WTC11 (cell line): ENCODE measurements around the gene KAT8. TPM values are rescaled to one million over a fixed set of nuclear protein-coding genes. Genes with fewer than 3 reads are reported as not detected.
A peak's percentile ranks its signal among the peaks of the same experiment; 100 is the strongest.

Experiments
- ATAC-seq: fragments of 200-7000 bp; cut with Tn5 transposase; 2 replicates; pipeline ENCODE4 v1.10.0; 2021; ENCODE audit warnings: mild to moderate bottlenecking, moderate library complexity
- Bru-seq: library from RNA; stranded (reverse); fragments of 400-500 nt; gene quantifications from one replicate; lab custom pipeline; 2021; lab: Mats Ljungman, UMichigan
- CTCF ChIA-PET: fragments of 300-600 bp; sonication (Branson Sonifier 250); formaldehyde crosslinking; loops from one replicate; lab custom pipeline; 2021; ENCODE audit warnings: antibody characterized with exemption; lab: Charles Lee
- POLR2A ChIA-PET: fragments of 350-600 bp; sonication (Branson Sonifier 250); formaldehyde crosslinking; loops from one replicate; lab custom pipeline; 2021; ENCODE audit warnings: antibody characterized with exemption; lab: Charles Lee
- DNase-seq: peaks from one replicate; pipeline ENCODE4 v3.0.0; 2021; ENCODE audit warnings: low spot score
- H3K27ac Mint-ChIP-seq: 2 replicates; pipeline ENCODE4 v1.8.0; 2021; ENCODE audit warnings: mixed read lengths
- H3K27me3 Mint-ChIP-seq: 2 replicates; pipeline ENCODE4 v1.8.0; 2021; ENCODE audit warnings: low read depth, mild to moderate bottlenecking, moderate library complexity, mixed read lengths
- H3K36me3 Mint-ChIP-seq: 2 replicates; pipeline ENCODE4 v1.8.0; 2021; ENCODE audit warnings: mixed read lengths
- H3K4me1 Mint-ChIP-seq: 2 replicates; pipeline ENCODE4 v1.8.0; 2022; ENCODE audit warnings: mixed read lengths
- H3K4me3 Mint-ChIP-seq: 2 replicates; pipeline ENCODE4 v1.8.0; 2021; ENCODE audit warnings: mild to moderate bottlenecking, moderate library complexity, mixed read lengths
- H3K9me3 Mint-ChIP-seq: 2 replicates; pipeline ENCODE4 v1.8.0; 2021; ENCODE audit warnings: mixed read lengths
- AFF4 ChIP-seq: sonication (generic); formaldehyde crosslinking; IDR thresholded peaks from 2 replicates; pipeline ENCODE4 v1.8.1; 2023; ENCODE audit warnings: mild to moderate bottlenecking, missing genetic modification reagents, borderline replicate concordance
- ARID4B ChIP-seq: sonication (generic); formaldehyde crosslinking; IDR thresholded peaks from 2 replicates; pipeline ENCODE4 v1.8.0; 2023; ENCODE audit warnings: missing genetic modification reagents, mild to moderate bottlenecking, borderline replicate concordance
- CREM ChIP-seq: sonication (generic); formaldehyde crosslinking; IDR thresholded peaks from 2 replicates; pipeline ENCODE4 v1.8.1; 2022; ENCODE audit warnings: mild to moderate bottlenecking, missing genetic modification reagents, moderate library complexity
- E2F5 ChIP-seq: sonication (generic); formaldehyde crosslinking; IDR thresholded peaks from 2 replicates; pipeline ENCODE4 v1.8.1; 2022; ENCODE audit warnings: mild to moderate bottlenecking, moderate library complexity, missing genetic modification reagents
- FOXP4 ChIP-seq: sonication (generic); formaldehyde crosslinking; IDR thresholded peaks from 2 replicates; pipeline ENCODE4 v1.8.0; 2022; ENCODE audit warnings: mild to moderate bottlenecking, missing genetic modification reagents
- GABPB1 ChIP-seq: sonication (generic); formaldehyde crosslinking; IDR thresholded peaks from 2 replicates; pipeline ENCODE4 v1.8.1; 2023; ENCODE audit warnings: mild to moderate bottlenecking, missing genetic modification reagents
- HMGA2 ChIP-seq: fragments of 250-450 bp; sonication (Bioruptor Pico); IDR thresholded peaks from 2 replicates; pipeline ENCODE4 v1.4.0; 2021; ENCODE audit warnings: mild to moderate bottlenecking, moderate library complexity
- IRF1 ChIP-seq: sonication (generic); formaldehyde crosslinking; IDR thresholded peaks from 2 replicates; pipeline ENCODE4 v1.8.0; 2023; ENCODE audit warnings: missing genetic modification reagents
- NR2C2 ChIP-seq: sonication (generic); formaldehyde crosslinking; IDR thresholded peaks from 2 replicates; pipeline ENCODE4 v1.8.0; 2022; ENCODE audit warnings: mild to moderate bottlenecking, missing genetic modification reagents
- PRDM15 ChIP-seq: sonication (generic); formaldehyde crosslinking; IDR thresholded peaks from 2 replicates; pipeline ENCODE4 v1.8.0; 2022; ENCODE audit warnings: missing genetic modification reagents
- PRRX2 ChIP-seq: fragments of 250-450 bp; sonication (Bioruptor Pico); IDR thresholded peaks from 2 replicates; pipeline ENCODE4 v1.8.0; 2021; ENCODE audit warnings: mild to moderate bottlenecking
- SP1 ChIP-seq: sonication (generic); formaldehyde crosslinking; conservative IDR thresholded peaks from 2 replicates; pipeline ENCODE4 v1.8.1; 2022; ENCODE audit warnings: missing genetic modification reagents
- TEAD1 ChIP-seq: sonication (generic); formaldehyde crosslinking; IDR thresholded peaks from 2 replicates; pipeline ENCODE4 v1.8.0; 2022; ENCODE audit warnings: mild to moderate bottlenecking, missing genetic modification reagents
- USF1 ChIP-seq: sonication (generic); formaldehyde crosslinking; IDR thresholded peaks from 2 replicates; pipeline ENCODE4 v1.8.0; 2022; ENCODE audit warnings: mild to moderate bottlenecking, missing genetic modification reagents
- ZNF219 ChIP-seq: sonication (generic); formaldehyde crosslinking; IDR thresholded peaks from 2 replicates; pipeline ENCODE4 v1.8.0; 2023; ENCODE audit warnings: missing genetic modification reagents, mild to moderate bottlenecking, borderline replicate concordance
- long read RNA-seq, 3 experiments: library from RNA in 1 of 3; library from capped mRNA in 1 of 3; library from polyadenylated mRNA in 1 of 3; unstranded in 2 of 3; stranded (forward) in 1 of 3; transcript quantifications; one replicate each; pipeline ENCODE4 v2.0.0, GENCODE V29; 2021
- total RNA-seq: library from RNA; stranded (reverse); gene quantifications from 3 replicates; pipeline ENCODE4 v1.2.3, GENCODE V29; 2021

Gene KAT8
- total RNA-seq (65.7 to 70.8 TPM (median 69.8 TPM) in 3 replicates), Bru-seq, nascent RNA (percentile 75 among the genes with signal in this experiment)
- long read RNA-seq, experiment 1, transcript KAT8-201 (11 exons, 1,525 nt): major isoform, 14 of 29 reads
- long read RNA-seq, experiment 1, partial matches to known transcripts: 4 of 29 reads
- long read RNA-seq, experiment 1, other reads (novel, unspliced or antisense): 4 of 29 reads
- long read RNA-seq, experiment 2, transcript KAT8-201 (11 exons, 1,525 nt): major isoform, 23 of 42 reads
- long read RNA-seq, experiment 2, partial matches to known transcripts: 5 of 42 reads
- long read RNA-seq, experiment 2, other reads (novel, unspliced or antisense): 11 of 42 reads
- long read RNA-seq, experiment 3: 0 reads

- Mint-ChIP-seq H3K27me3 (no peaks in the 10 kb centered on the region), H3K9me3 (no peaks in the 10 kb centered on the region), H3K4me3 (peak within 1 kb of the TSS; percentile 83), H3K36me3 (peaks cover 33% of the 10 kb centered on the region), H3K4me1 (peaks cover 16% of the 10 kb centered on the region), H3K27ac (peak within 1 kb of the TSS; percentile 80)
- CTCF ChIA-PET: interaction anchor here (0.6 to 2.9 kb wide), 28 partner anchors 9 to 338 kb away, joined by 3 to 58 read pairs (median 4); partner anchors contain the start of genes FUS, HSD3B7, PRSS8 and PYCARD
- ATAC-seq (peak; percentile 93), DNase-seq (peak; percentile 96)
- POLR2A ChIA-PET: interaction anchor here (0.6 to 2.1 kb wide), 22 partner anchors 8 to 342 kb away, joined by 3 to 37 read pairs (median 4); partner anchors contain the start of genes FUS, PRSS8, PYCARD and TRIM72
- TF ChIP-seq USF1 (CRISPR knock-in tag): peak; percentile 23; the same call in 1 of the 2 replicates
- TF ChIP-seq CREM (CRISPR knock-in tag): peak; percentile 97
- no peak for TF ChIP-seq IRF1 (CRISPR knock-in tag)
- peak; percentile 72; the same call in 1 of the 2 replicates for TF ChIP-seq ARID4B (CRISPR knock-in tag)
- peak; percentile 97 for TF ChIP-seq SP1
- TF ChIP-seq PRRX2 (CRISPR knock-in tag): no peak
- peak; percentile 40; the same call in 1 of the 2 replicates for TF ChIP-seq HMGA2 (CRISPR knock-in tag)
- peak; percentile 51; the same call in 1 of the 2 replicates for TF ChIP-seq TEAD1 (CRISPR knock-in tag)
- TF ChIP-seq FOXP4: peak; percentile 66; the same call in 1 of the 2 replicates
- TF ChIP-seq GABPB1: peak; percentile 88
- TF ChIP-seq NR2C2 (CRISPR knock-in tag): peak; percentile 98
- TF ChIP-seq ZNF219: 0 out of 2 replicates have a peak, but pooled peaks have one; percentile 37
- peak; percentile 69 for TF ChIP-seq E2F5 (CRISPR knock-in tag)
- no peak for TF ChIP-seq PRDM15 (CRISPR knock-in tag)
- TF ChIP-seq AFF4 (CRISPR knock-in tag): no peak
These were observed at the start of gene KAT8 for GRCh38 chr16:31117384-31118222. Gene KAT8 (plus strand): TSS chr16:31117664. CDS start chr16:31117682, 18 bp downstream.
